Measurements from ENCODE around the gene COL19A1.

The COL19A1 gene

GRCh38 chr6:70210462-70210861, 344.1 kb downstream of the COL19A1 start:
- Histone ChIP-seq H3K23ac (ENCODE audit: low read length in 2 of 2) (no peak overlapping the region), H3K14ac (ENCODE audit: low read length in 2 of 2) (no peak overlapping the region), H3K4me1 (ENCODE audit: control insufficient read depth, insufficient read depth, low read depth, low read length) (no peaks in the 10 kb centered on the region), H2AFZ (ENCODE audit: low read depth, low read length) (no peak overlapping the region), H3K4ac (ENCODE audit: low read depth in 1 of 2, low read length in 2 of 2) (no peak overlapping the region), H4K91ac (ENCODE audit: low read length) (no peak overlapping the region), H3K36me3 (ENCODE audit: control insufficient read depth in 1 of 2, insufficient read depth in 2 of 2, low read depth in 1 of 2, low read length in 2 of 2) (no peaks in the 10 kb centered on the region), H3K4me3 (ENCODE audit: insufficient read depth in 1 of 2, low read depth in 1 of 2, low read length in 2 of 2) (no peak overlapping the region), H3K27ac (ENCODE audit: low read length, poor library complexity, severe bottlenecking) (no peak overlapping the region), H3K4me2 (ENCODE audit: low read length, poor library complexity, severe bottlenecking) (no peak overlapping the region), H3K9me3 (ENCODE audit: control insufficient read depth, low read length) (no peaks in the 10 kb centered on the region), H2BK5ac (ENCODE audit: low read depth, low read length, poor library complexity, severe bottlenecking) (no peak overlapping the region), H3K9ac (ENCODE audit: low read length) (no peak overlapping the region), H3K18ac (ENCODE audit: low read depth in 1 of 2, low read length in 2 of 2) (no peak overlapping the region), H4K8ac (ENCODE audit: low read length) (no peak overlapping the region), H2AK5ac (ENCODE audit: low read length, severe bottlenecking) (no peak overlapping the region), H3K79me1 (replicated peaks; ENCODE audit: low read length, poor library complexity, severe bottlenecking) (no peaks in the 10 kb centered on the region), H2BK12ac (ENCODE audit: low read length in 2 of 2) (no peak overlapping the region), H3K27me3 (ENCODE audit: control insufficient read depth in 1 of 2, insufficient read depth in 1 of 2, low read length in 2 of 2) (peaks cover 0 to 9% of the 10 kb centered on the region in 2 experiments), H2BK15ac (ENCODE audit: low read depth, poor library complexity, severe bottlenecking) (no peak overlapping the region), H2BK120ac (ENCODE audit: low read depth, low read length) (no peak overlapping the region)
- WGBS = 83% methylated on average over 1 of the region's 2 CpGs
- peak; percentile 10 for DNase-seq

- Histone ChIP-seq H2BK15ac (ENCODE audit: low read depth, poor library complexity, severe bottlenecking) (no peak overlapping the region), H3K4me1 (ENCODE audit: control insufficient read depth, insufficient read depth, low read depth, low read length) (no peaks in the 10 kb centered on the region), H3K23ac (ENCODE audit: low read length in 2 of 2) (no peak overlapping the region), H3K27me3 (ENCODE audit: control insufficient read depth in 1 of 2, insufficient read depth in 1 of 2, low read length in 2 of 2) (peaks cover 19 to 21% of the 10 kb centered on the region in 2 experiments), H3K4me3 (ENCODE audit: insufficient read depth in 1 of 2, low read depth in 1 of 2, low read length in 2 of 2) (no peak overlapping the region), H3K9ac (ENCODE audit: low read length) (no peak overlapping the region), H2BK12ac (ENCODE audit: low read length in 2 of 2) (no peak overlapping the region), H3K14ac (ENCODE audit: low read length in 2 of 2) (no peak overlapping the region), H3K18ac (ENCODE audit: low read depth in 1 of 2, low read length in 2 of 2) (no peak overlapping the region), H3K79me1 (replicated peaks; ENCODE audit: low read length, poor library complexity, severe bottlenecking) (no peaks in the 10 kb centered on the region), H2AK5ac (ENCODE audit: low read length, severe bottlenecking) (no peak overlapping the region), H3K4ac (ENCODE audit: low read depth in 1 of 2, low read length in 2 of 2) (no peak overlapping the region), H3K27ac (ENCODE audit: low read length, poor library complexity, severe bottlenecking) (no peak overlapping the region), H2AFZ (ENCODE audit: low read depth, low read length) (no peak overlapping the region), H3K4me2 (ENCODE audit: low read length, poor library complexity, severe bottlenecking) (no peak overlapping the region), H3K36me3 (ENCODE audit: control insufficient read depth in 1 of 2, insufficient read depth in 2 of 2, low read depth in 1 of 2, low read length in 2 of 2) (no peaks in the 10 kb centered on the region), H4K8ac (ENCODE audit: low read length) (no peak overlapping the region), H2BK5ac (ENCODE audit: low read depth, low read length, poor library complexity, severe bottlenecking) (no peak overlapping the region), H3K9me3 (ENCODE audit: control insufficient read depth, low read length) (no peaks in the 10 kb centered on the region), H4K91ac (ENCODE audit: low read length) (no peak overlapping the region), H2BK120ac (ENCODE audit: low read depth, low read length) (no peak overlapping the region)
- no peak for DNase-seq
- 92% methylated on average over 3 of the region's 4 CpGs for WGBS
These were observed 349.2 kb downstream of the COL19A1 start for GRCh38 chr6:70215460-70216108.

- Histone ChIP-seq H3K4ac (ENCODE audit: low read depth in 1 of 2, low read length in 2 of 2) (no peak overlapping the region), H2AK5ac (ENCODE audit: low read length, severe bottlenecking) (no peak overlapping the region), H3K27me3 (ENCODE audit: control insufficient read depth in 1 of 2, insufficient read depth in 1 of 2, low read length in 2 of 2) (peaks cover 19 to 26% of the 10 kb centered on the region in 2 experiments), H3K36me3 (ENCODE audit: control insufficient read depth in 1 of 2, insufficient read depth in 2 of 2, low read depth in 1 of 2, low read length in 2 of 2) (no peaks in the 10 kb centered on the region), H3K4me2 (ENCODE audit: low read length, poor library complexity, severe bottlenecking) (peak overlapping the region; percentile 21), H3K79me1 (replicated peaks; ENCODE audit: low read length, poor library complexity, severe bottlenecking) (no peaks in the 10 kb centered on the region), H3K23ac (ENCODE audit: low read length in 2 of 2) (no peak overlapping the region), H3K27ac (ENCODE audit: low read length, poor library complexity, severe bottlenecking) (no peak overlapping the region), H2AFZ (ENCODE audit: low read depth, low read length) (no peak overlapping the region), H2BK120ac (ENCODE audit: low read depth, low read length) (no peak overlapping the region), H3K18ac (ENCODE audit: low read depth in 1 of 2, low read length in 2 of 2) (no peak overlapping the region), H3K9me3 (ENCODE audit: control insufficient read depth, low read length) (no peaks in the 10 kb centered on the region), H3K4me3 (ENCODE audit: insufficient read depth in 1 of 2, low read depth in 1 of 2, low read length in 2 of 2) (no peak overlapping the region), H4K8ac (ENCODE audit: low read length) (no peak overlapping the region), H3K14ac (ENCODE audit: low read length in 2 of 2) (no peak overlapping the region), H3K4me1 (ENCODE audit: control insufficient read depth, insufficient read depth, low read depth, low read length) (no peaks in the 10 kb centered on the region), H3K9ac (ENCODE audit: low read length) (no peak overlapping the region), H4K91ac (ENCODE audit: low read length) (no peak overlapping the region), H2BK12ac (ENCODE audit: low read length in 2 of 2) (no peak overlapping the region), H2BK15ac (ENCODE audit: low read depth, poor library complexity, severe bottlenecking) (no peak overlapping the region), H2BK5ac (ENCODE audit: low read depth, low read length, poor library complexity, severe bottlenecking) (no peak overlapping the region)
- WGBS = 54% methylated on average over 8 of the region's 8 CpGs
- DNase-seq = no peak
These were observed 350.4 kb downstream of the COL19A1 start for GRCh38 chr6:70216767-70217166.

- no peak for DNase-seq
- Histone ChIP-seq H3K14ac (ENCODE audit: low read length in 2 of 2) (no peak overlapping the region), H3K79me1 (replicated peaks; ENCODE audit: low read length, poor library complexity, severe bottlenecking) (no peaks in the 10 kb centered on the region), H3K4ac (ENCODE audit: low read depth in 1 of 2, low read length in 2 of 2) (no peak overlapping the region), H2BK5ac (ENCODE audit: low read depth, low read length, poor library complexity, severe bottlenecking) (no peak overlapping the region), H3K9ac (ENCODE audit: low read length) (no peak overlapping the region), H2AFZ (ENCODE audit: low read depth, low read length) (no peak overlapping the region), H4K91ac (ENCODE audit: low read length) (no peak overlapping the region), H3K23ac (ENCODE audit: low read length in 2 of 2) (no peak overlapping the region), H3K9me3 (ENCODE audit: control insufficient read depth, low read length) (no peaks in the 10 kb centered on the region), H3K4me3 (ENCODE audit: insufficient read depth in 1 of 2, low read depth in 1 of 2, low read length in 2 of 2) (no peak overlapping the region), H4K8ac (ENCODE audit: low read length) (no peak overlapping the region), H2AK5ac (ENCODE audit: low read length, severe bottlenecking) (no peak overlapping the region), H3K27me3 (ENCODE audit: control insufficient read depth in 1 of 2, insufficient read depth in 1 of 2, low read length in 2 of 2) (peaks cover 28 to 31% of the 10 kb centered on the region in 2 experiments), H2BK12ac (ENCODE audit: low read length in 2 of 2) (no peak overlapping the region), H2BK120ac (ENCODE audit: low read depth, low read length) (no peak overlapping the region), H3K4me1 (ENCODE audit: control insufficient read depth, insufficient read depth, low read depth, low read length) (no peaks in the 10 kb centered on the region), H3K4me2 (ENCODE audit: low read length, poor library complexity, severe bottlenecking) (no peak overlapping the region), H3K36me3 (ENCODE audit: control insufficient read depth in 1 of 2, insufficient read depth in 2 of 2, low read depth in 1 of 2, low read length in 2 of 2) (no peaks in the 10 kb centered on the region), H2BK15ac (ENCODE audit: low read depth, poor library complexity, severe bottlenecking) (no peak overlapping the region), H3K18ac (ENCODE audit: low read depth in 1 of 2, low read length in 2 of 2) (no peak overlapping the region), H3K27ac (ENCODE audit: low read length, poor library complexity, severe bottlenecking) (no peak overlapping the region)
- WGBS = 63% methylated on average over 1 of the region's 1 CpG
These were observed 353.7 kb downstream of the COL19A1 start for GRCh38 chr6:70219943-70220613.

Measured in mesenchymal stem cell (in vitro differentiated cells and primary cell).